T-helper 2 cell (primary cell): ENCODE data around the gene ZSCAN10.
"Not testable (repeated sequence)": the region's sequence is repeated elsewhere in the genome, so short reads cannot be mapped to it uniquely, and the experiment has no call there.

Experiments
- DNase-seq, 5 experiments: peaks; one replicate each; pipeline versions ENCODE4 v3.0.0 to v3.0.0-alpha.2; 2012 to 2022
- total RNA-seq, 2 donors: gene quantifications; one replicate each; lab custom pipeline; 2026; lab: John Stamatoyannopoulos, UW

The ZSCAN10 gene
- total RNA-seq: 0 to 0.20 reads per million in 2 donors

DNA sequence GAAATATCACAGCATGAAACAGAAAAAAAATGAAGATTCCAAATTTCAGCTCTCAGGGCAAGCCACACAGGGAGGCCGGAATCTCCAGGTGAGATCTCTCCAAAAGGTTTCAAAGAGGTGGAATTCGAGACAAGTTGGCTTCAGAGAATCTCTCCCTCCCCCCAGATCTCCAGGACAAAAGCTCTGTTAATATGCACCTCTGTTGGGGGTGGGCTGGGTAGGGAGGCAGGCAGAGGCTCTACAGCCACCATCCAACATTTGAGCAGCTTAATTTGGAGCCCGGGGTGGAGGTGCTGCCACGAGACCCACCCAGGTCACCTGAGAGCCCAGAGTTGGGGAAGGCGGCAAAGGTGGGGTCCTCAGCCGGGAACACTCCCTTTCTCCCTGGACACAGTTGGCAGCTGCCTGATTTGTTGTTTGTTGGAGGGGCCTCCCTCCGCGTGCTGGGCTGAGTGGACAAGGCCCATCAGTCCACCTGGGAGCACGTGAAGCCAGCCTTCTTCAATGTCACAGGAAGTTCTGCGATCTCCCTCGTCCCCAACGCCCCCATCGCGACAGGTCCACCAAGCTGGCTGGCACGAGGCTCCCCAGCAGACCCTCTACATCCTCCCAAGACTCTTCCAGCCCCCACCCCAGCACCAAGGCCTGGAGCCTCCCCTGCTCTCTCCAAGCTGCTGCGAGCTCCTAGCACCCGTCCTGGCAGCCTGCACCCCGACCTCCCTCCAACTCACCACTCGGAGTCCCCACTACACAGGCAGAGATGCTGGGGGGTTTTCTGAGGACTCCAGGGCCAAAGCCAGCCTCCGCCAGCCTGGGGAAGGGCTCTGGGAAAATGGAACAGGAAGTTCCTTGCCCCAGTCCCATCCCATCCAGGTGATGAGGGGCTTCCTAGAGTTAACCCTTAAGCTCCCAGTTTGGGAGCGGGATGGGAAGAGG, at the start of gene ZSCAN10:
TSS of gene ZSCAN10 (minus strand) at position 836 of the 936 bp plus-strand sequence. CDS start 6,357 bp downstream, outside the sequence.
- no peak for DNase-seq

GRCh38 chr16:3148256-3149192, 49.4 kb upstream of the ZSCAN10 start:
- no peak for DNase-seq

GRCh38 chr16:3147757-3148104, 48.6 kb upstream of the ZSCAN10 start:
- DNase-seq: no peak

GRCh38 chr16:3147046-3147756, 48.1 kb upstream of the ZSCAN10 start:
- no peak for DNase-seq

- DNase-seq: no peak
Measured at GRCh38 chr16:3145660-3146059, 46.6 kb upstream of the ZSCAN10 start.

GRCh38 chr16:3145151-3145550, 46.1 kb upstream of the ZSCAN10 start:
- no peak for DNase-seq

GRCh38 chr16:3144321-3144983, 45.4 kb upstream of the ZSCAN10 start:
- DNase-seq: no peak

DNA sequence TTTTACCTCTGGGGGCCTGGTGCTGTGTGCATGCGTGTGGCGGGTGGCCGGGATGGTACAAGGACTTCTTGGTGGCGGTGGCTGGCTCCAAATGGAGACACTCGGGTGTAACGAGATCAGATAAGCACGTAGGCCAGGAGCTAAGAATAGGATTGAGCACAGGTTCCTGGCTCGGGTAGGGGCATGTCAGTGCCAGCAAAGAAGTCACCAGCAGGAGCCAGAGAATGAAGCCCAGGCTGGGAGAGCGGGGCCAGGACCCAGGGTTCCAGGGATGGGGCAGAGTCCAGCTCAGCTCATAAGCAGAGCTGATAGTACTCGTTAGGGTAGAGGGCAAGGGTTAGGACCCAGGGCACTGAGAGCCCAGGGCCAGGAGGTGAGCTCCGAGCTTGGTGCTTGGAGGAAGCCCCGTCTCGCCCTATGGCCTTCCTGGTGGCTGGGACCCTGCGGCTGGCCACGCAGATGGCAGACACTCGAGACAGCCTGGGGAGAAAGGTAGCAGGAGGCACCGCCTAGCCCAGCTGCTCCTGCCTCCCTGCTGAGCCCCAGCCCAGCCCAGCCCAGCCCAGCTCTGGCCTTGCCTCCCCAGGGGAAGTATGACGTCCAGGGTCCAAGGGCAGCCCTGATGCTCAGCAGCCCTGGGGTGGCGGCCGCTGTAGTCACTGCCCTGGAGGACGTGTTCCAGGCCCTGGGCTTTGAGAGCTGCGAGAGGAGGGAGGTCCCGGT, 44.7 kb upstream of the ZSCAN10 start:
- DNase-seq: no peak

GRCh38 chr16:3143189-3143588, 44.1 kb upstream of the ZSCAN10 start:
- no peak for DNase-seq

DNA sequence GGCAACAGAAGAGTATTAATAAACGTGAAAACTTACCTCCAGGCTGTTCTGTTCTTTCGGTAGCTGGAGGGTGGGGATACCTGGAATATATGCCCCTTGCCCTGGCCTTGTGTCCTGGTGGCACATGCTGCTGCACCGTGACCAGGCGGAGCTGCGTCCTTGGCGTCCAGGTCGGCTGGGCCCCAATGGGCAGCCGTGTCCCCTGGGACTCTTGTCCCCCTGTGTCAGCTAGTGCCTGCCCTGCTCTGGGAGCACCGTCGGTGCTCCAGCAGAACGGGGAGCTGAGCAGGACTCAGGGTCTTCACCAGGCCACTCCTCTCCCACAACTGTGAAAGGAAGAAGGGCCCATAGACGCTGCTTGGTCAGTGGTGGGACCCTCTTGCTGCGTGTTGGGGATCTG, 43.7 kb upstream of the ZSCAN10 start:
- no peak for DNase-seq

- DNase-seq: no peak
Measured at GRCh38 chr16:3142327-3142726, 43.2 kb upstream of the ZSCAN10 start.

- no peak for DNase-seq
Measured at GRCh38 chr16:3141781-3142311, 42.8 kb upstream of the ZSCAN10 start.

GRCh38 chr16:3140603-3141427, 41.7 kb upstream of the ZSCAN10 start:
- DNase-seq: no peak

DNA sequence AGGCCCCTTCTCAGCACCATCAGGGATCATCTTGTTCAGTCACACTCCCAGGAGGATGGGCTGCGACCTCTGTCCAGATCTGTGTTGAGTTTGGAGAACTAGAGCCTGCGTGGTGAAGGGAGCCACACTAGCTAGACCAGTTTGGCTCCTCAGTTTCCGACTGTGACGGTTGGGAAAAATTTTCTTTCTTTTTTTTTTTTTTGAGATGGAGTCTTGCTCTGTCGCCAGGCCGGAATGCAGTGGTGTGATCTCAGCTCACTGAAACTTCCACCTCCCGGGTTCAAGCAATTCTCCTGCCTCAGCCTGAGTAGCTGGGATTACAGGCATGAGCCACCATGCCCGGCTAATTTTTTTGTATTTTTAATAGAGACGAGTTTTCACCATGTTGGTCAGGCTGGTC, 40.5 kb upstream of the ZSCAN10 start:
- not testable (repeated sequence) for DNase-seq

DNA sequence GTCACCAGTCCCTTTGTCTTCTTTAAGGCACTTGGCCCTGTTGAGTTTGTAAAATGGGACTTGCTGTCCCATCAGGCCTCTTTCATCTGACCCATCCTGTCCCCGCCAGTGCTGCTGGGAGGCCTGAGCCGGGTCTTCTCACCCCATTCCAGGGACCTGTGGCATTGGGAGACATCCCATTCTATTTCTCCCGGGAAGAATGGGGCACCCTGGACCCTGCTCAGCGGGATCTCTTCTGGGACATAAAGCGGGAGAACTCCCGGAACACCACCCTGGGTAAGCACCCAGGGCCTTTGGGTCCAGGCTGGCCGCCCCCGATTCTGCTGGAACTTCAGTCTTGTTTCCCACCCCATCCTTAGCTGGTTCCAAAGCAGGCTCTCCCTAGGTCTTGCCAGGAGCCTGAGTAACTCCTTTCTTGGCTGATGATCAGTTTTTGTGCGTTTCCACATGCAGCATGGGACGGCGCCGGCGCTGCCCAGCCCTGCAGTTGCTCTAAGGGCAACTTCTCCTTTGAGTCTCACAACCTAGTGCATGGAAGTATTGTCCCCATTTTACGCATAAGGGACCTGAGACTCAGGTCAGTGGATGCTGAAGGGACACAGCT, 39.8 kb upstream of the ZSCAN10 start:
- DNase-seq: no peak

DNA sequence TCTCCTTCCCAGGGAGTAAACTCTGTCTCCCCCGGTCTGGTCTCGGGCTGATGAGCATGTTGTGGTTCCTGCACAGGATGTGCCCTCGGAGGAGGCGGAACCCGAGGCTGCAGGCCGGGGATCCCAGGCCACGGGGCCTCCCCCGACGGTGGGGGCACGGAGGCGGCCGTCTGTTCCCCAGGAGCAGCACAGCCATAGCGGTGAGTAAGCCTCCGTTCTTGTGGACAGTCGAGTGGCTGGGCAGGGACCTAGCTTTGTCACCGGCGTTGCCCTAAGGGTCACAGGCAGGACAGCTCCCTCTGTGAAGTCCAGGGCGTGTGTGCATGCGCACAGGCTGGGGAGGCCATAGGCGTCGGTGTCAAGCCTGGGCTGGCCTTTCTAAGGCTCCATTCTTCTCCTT, 39.2 kb upstream of the ZSCAN10 start:
- DNase-seq: no peak

GRCh38 chr16:3137267-3137666, 38.2 kb upstream of the ZSCAN10 start:
- no peak for DNase-seq

DNA sequence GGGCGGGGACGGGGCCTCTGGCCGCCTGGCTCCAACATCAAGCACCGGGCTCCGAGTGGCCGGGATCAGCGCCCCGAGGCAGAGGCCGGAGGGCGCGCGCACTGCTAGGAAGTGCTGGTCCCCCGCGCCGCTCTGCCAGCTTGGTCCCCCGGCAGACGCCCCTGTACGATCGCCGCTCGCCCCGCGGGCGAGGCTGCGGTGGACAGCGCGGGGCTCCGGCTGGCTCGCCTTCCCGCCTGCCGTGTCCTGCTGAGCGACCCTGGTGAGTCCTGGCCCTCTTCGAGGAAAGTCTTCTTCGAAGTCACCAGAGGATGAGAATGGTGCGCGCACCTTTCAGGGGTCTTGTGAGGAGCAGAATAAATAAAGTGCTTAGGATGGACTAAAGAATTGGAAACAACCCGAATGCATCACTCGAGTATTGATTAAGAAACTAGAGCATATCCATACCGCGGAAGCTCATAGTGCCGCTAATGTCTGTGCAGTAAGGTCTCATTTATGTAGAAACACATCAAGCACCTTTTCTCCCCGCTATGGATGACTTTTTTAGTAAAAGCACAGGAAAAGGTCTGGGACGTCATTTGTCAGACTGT, 36.1 kb upstream of the ZSCAN10 start:
- DNase-seq: peak in 1 of 5 experiments; percentile 48
